Astrocyte (in vitro differentiated cells and primary cell): ENCODE results near the gene ZNF382.

Source experiments
- EZH2 ChIP-seq: IDR thresholded peaks from 2 replicates; pipeline ENCODE4 v1.6.1; 2012; ENCODE audit warnings: mild to moderate bottlenecking, low read length, inconsistent platforms; ENCODE audit not compliant: insufficient read depth
- TF ChIP-seq, protein P1 (sequence below): IDR thresholded peaks from 2 replicates; pipeline ENCODE4 v1.5.1; 2011; ENCODE audit warnings: low read depth, mild to moderate bottlenecking, inconsistent platforms, low read length, moderate library complexity; ENCODE audit not compliant: insufficient read depth

DNA sequence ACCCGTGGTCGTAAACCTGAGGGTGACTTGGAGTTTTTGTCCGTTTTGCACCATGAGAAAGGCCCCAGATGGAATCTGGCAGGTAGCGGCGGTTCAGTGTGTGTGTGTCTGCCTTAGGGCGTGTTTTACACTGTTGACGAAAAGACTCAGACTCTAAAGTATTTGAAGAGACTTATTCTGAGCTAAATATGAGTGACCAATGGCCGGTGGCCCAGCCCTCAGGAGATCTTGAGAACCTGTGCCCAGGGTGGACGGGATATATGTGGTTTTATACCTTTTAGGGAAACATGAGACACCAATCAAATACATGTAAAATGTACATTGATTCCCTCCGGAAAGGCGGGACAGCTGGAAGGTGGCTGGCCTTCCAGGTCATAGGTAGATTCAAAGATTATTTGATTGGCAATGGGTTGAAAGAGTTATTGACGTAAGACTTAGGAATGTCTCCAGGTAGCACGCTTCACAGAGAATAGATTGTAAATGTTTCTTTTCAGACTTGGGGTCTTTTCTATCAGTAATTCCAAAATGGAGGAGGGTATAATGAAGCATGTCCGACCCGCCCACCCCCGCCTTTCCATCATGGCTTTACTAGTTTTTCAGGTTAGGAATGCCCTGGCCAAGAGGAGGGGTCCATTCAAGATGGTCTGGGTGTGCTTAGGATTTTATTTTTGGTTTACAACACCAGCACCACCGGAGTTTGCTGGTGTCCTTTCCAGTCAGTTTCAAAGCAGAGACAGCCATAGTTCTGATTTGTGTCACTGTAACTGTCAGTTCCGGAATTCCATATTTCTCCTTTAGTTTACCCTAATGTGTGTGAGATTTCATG, 31.0 kb upstream of the ZNF382 start:
- TF ChIP-seq, protein P1, sequence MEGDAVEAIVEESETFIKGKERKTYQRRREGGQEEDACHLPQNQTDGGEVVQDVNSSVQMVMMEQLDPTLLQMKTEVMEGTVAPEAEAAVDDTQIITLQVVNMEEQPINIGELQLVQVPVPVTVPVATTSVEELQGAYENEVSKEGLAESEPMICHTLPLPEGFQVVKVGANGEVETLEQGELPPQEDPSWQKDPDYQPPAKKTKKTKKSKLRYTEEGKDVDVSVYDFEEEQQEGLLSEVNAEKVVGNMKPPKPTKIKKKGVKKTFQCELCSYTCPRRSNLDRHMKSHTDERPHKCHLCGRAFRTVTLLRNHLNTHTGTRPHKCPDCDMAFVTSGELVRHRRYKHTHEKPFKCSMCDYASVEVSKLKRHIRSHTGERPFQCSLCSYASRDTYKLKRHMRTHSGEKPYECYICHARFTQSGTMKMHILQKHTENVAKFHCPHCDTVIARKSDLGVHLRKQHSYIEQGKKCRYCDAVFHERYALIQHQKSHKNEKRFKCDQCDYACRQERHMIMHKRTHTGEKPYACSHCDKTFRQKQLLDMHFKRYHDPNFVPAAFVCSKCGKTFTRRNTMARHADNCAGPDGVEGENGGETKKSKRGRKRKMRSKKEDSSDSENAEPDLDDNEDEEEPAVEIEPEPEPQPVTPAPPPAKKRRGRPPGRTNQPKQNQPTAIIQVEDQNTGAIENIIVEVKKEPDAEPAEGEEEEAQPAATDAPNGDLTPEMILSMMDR = no peak
- no peak for TF ChIP-seq EZH2
